Dermis microvascular lymphatic vessel endothelial cell (primary cell): ENCODE measurements around the gene MMP3. TPM values are rescaled to one million over a fixed set of nuclear protein-coding genes. Genes with fewer than 3 reads are reported as not detected.
A peak's percentile ranks its signal among the peaks of the same experiment; 100 is the strongest.

Experiments used
- DNase-seq, 2 donors: peaks; one replicate each; pipeline versions ENCODE4 v3.0.0 to v3.0.0-alpha.2; 2010; ENCODE audit warnings: low read depth in 2 of 2
- total RNA-seq: library from RNA; depleted of rRNA; stranded (reverse); fragments of >200 nt; gene quantifications from 2 replicates; pipeline ENCODE4 v1.2.1, GENCODE V29; 2014

MMP3 gene
- total RNA-seq, 1 donor from 2014 or later, result not detected

- no peak for DNase-seq
Observed at GRCh38 chr11:102832612-102833011, 10.8 kb downstream of the MMP3 start.

- DNase-seq, result peak in 1 of 2 donors; percentile 45
Observed at GRCh38 chr11:102831489-102832440, 11.6 kb downstream of the MMP3 start.

DNA sequence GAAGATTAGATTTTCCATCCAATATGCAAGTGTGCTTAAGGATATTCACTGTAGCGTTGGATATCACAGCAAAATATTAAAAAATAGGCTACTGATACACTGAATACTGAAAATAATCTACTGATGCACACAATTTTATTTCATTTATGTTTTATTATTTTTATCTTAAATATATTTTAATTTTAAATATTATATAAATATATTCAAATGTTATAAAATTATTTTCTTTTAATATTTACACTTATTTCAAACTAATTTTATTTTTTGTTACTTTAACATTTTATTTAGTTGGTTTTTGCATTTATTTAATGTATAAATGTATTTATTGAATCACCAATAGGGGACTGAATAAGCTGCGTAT is 12.3 kb downstream of the MMP3 start:
- DNase-seq, result no peak

DNA sequence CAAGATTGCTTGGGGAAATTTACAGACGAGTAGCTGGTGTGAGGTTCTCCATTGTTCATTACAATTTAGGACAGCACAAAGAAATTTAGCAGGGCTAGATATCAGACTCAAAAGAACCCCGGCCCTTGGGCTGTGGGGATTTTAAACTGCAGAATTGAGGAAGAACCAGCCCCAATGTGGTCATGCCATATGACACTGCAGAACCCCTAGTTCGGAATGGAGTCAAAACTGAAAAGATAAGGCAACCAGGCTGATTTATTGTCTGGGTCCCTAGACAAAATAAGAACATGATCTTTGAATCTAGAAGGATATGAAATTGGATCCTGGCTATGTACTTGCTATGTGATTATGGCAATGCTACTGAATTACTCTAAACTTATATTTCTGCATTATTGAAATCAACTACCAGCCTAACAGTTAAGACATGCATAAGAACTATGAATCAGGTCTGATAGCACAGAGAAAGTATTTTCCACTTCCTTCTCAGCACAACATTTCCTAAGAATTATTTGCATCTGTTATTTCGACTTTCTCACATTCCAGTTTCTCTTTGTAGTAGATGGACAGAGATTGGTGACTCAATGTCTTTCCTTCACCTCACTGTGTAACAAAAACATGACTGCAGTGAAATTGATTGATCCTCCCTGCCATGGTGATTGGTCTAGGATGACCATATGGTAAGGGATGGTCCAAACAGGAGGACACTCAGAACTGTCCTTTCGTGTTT is 13.2 kb downstream of the MMP3 start:
- DNase-seq, result peak in 1 of 2 donors; percentile 7

DNA sequence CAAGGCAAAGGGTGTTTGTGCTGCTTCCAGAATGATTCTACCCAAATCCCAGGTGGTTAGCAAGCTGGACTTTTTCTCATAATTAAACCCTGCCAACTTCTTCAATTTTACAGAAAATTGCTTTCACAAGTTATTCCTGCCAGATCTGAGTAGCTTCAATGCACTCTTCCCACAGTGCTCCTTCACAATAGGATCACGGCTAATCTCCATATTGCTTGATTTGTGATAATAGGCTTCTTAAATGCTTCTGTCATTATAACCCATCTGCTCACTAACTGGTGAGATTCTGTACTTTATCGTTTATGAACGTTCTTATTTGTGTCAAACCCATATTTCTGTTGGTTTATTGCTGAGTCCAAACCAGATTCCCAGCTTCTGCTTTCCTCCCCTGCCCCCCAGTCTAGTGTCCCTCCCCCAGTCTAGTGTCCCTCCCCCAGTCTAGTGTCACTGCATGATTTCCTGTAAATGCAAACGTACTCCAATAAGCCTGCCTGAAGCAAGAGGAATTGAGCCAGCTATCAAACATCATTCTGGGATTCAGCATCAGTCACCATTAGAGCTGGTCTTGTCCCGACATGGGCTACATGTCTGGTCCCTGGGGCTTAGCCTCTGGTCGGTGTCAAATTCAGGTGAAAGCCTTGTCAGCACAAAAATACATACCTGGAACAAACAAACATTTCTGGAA is 14.0 kb downstream of the MMP3 start:
- DNase-seq, result no peak

DNA sequence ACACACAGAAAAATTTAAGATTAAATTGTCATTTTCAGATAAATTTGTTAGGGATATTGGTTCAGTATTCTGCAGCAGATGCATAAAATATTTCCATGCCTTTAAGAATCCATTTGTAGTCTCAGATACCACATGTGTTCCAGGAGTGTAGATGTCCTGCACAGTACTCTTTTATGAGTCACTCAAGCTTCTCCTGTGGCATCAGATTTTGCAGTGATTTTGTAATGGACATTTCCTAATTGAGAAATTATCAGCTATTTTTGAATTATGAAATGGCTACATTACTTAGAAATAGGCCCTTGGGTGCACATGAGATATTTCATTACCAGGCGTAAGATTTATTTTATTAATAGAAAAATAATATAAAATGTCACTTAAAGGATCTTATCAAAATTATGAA is 18.9 kb downstream of the MMP3 start:
- no peak for DNase-seq

GRCh38 chr11:102819491-102819890 is 23.9 kb downstream of the MMP3 start:
- DNase-seq, result no peak

- no peak for DNase-seq
Observed at GRCh38 chr11:102813484-102813883, 29.9 kb downstream of the MMP3 start.

GRCh38 chr11:102812188-102812587 is 31.2 kb downstream of the MMP3 start:
- DNase-seq, result no peak

DNA sequence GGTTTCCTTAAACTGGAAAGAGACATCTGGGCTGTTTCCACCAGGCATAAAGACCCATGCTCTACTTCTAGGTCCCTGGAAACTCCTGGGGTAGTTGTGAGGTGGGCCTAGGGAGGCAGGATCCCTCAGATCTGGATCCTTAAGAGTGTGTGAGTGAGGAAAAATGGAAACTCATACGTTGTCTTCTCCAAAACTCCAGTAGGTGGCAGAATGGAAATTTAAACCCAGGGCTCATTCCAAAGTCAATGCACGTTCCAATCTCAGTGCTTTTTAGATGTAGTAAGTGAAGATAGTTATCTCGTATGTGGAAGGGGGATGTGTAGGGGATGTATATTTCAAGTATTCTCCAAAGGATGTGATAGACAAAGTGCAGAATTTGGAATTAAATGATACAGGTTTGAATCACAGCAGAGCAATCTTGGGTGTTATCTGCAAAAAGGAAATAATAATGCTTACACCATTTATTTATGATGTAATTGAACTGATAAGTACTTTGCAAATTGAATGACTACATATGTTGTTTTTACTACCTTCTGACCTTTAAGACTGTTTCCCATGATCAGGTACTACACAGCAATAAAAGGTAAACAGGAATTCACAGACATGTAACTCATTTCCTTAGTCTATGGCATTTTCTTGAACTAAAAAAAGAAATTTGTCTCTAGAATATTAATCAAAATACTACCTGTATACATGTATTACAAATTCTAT is 32.3 kb downstream of the MMP3 start:
- peak in 1 of 2 donors; percentile 36 for DNase-seq

GRCh38 chr11:102809971-102810370 is 33.4 kb downstream of the MMP3 start:
- no peak for DNase-seq

DNA sequence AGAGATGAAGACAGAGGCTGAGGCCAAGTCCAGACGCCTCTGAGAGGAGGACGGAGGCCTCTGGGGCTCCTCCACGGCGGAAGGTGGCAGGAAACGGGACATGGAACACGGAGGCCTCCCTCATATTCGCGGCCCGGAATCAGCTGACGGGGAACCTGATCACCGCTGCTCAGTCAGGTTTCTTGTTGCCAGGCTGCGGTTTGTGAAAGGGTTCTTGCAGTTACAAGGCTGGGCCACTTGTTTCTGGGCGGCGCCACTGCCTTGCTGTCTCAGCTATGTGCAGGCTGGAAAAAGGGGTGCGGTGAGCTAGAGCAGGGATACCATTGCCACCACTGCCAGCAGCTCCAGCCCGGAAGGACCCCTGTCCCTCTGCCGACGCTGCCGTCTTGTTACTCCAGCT is 35.5 kb downstream of the MMP3 start:
- peak in 1 of 2 donors; percentile 28 for DNase-seq

GRCh38 chr11:102806296-102806695 is 37.1 kb downstream of the MMP3 start:
- DNase-seq, result no peak

GRCh38 chr11:102802341-102802740 is 41.1 kb downstream of the MMP3 start:
- peak; percentile 47 to 84 for DNase-seq

GRCh38 chr11:102800767-102801166 is 42.6 kb downstream of the MMP3 start:
- no peak for DNase-seq

DNA sequence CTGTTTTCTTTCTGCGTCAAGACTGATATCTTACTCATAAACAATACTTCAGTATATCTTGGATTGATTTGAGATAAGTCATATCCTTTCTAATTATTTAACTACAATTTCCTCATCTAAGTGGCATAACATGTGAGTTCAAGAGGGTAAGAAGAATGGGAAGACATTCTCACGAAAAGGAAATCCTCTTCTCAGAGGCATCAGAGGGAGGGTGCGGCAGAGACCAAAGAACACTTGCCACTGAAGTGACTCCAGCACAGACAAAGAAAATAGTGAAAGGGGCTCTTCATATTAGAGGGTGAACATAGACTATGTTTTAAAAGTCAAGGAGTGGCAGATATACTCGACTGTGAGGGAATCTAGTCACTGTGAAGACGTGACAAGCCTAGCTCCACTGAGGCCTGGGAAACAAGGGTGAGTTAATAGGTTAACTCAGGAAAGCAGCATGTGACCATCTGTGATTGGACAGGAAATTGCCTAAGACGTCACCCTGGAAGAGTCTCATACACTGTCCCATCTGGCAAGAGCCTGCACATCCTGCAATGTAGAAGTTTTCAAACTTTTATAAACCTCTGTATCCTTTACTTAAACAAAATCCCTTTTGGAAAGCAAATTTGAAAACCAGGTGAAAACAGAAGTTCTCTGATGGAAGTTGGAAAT is 43.6 kb downstream of the MMP3 start:
- DNase-seq, result peak in 1 of 2 donors; percentile 84

- DNase-seq, result peak in 1 of 2 donors; percentile 67
Observed at GRCh38 chr11:102798012-102798746, 45.2 kb downstream of the MMP3 start, which contains the start of gene MMP1. MMP1 (minus strand) TSS chr11:102798160; CDS start chr11:102798092, 68 bp downstream.

GRCh38 chr11:102794382-102794781 is 49.0 kb downstream of the MMP3 start:
- peak; percentile 25 to 69 for DNase-seq

DNA sequence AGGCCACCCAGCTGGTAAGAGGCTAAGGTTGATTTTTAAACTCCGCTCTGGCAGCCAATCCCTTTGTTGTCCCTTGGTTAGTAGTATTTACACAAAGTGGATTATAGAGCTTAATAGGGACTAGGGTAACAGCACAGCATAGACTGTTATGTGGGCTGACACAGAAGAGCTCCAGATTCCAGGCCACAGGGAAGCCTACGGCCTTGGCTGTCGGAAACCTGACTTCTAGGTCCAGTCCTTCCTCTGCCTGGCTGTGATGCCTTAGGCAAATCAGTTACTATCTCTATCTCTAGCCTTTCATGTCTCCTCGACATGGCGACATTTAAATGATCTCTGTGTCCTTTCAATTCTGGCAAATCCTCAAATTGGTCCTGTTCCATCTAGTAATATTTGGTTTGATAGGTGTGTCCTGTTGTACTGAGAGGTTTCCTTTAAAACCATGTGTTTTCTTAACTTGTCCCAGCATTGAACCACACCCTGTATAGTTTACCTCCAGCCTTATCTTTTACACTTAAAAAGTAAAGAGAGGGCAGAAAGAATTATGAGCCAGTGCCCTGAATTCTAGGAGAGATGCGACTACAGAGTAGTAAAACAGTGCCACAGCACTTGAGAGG is 49.6 kb downstream of the MMP3 start:
- DNase-seq, result no peak

DNA sequence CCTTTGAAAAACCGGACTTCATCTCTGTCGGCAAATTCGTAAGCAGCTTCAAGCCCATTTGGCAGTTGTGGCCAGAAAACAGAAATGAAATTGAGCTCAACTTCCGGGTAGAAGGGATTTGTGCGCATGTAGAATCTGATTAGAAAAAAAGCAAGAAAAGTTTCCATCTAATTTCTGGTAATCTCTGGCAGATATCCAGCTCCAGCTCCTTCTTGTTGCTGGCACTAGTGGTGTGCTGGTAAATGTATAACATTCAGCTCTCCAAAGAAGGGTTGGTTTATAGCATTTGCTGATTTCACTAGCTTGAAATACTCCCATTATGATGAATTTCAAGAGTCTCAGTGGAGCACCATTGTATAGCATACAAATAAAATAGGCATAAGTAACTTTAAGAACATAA is 50.8 kb downstream of the MMP3 start:
- no peak for DNase-seq
